Activated naive CD4-positive, alpha-beta T cell treated with anti-CD3 and anti-CD28 coated beads for 36 hours (primary cell): Measurements from ENCODE around the gene HEYL. TPM values are rescaled to one million over a fixed set of nuclear protein-coding genes. Genes with fewer than 3 reads are reported as not detected.
"Not testable (repeated sequence)": the region's sequence is repeated elsewhere in the genome, so short reads cannot be mapped to it uniquely, and the experiment has no call there.

Source experiments
- CTCF ChIA-PET: fragments of 350-600 bp; sonication (Branson Sonifier 250); formaldehyde crosslinking; loops from one replicate; lab custom pipeline; 2021; ENCODE audit warnings: antibody characterized with exemption; lab: Charles Lee
- DNase-seq: peaks from one replicate; pipeline ENCODE4 v3.0.0-alpha.2; 2020
- H3K27ac Mint-ChIP-seq: one replicate; pipeline ENCODE4 v1.8.0; 2021; ENCODE audit warnings: mild to moderate bottlenecking, mixed read lengths
- H3K27me3 Mint-ChIP-seq: one replicate; pipeline ENCODE4 v1.8.0; 2021; ENCODE audit warnings: low read depth, mixed read lengths
- H3K36me3 Mint-ChIP-seq: one replicate; pipeline ENCODE4 v1.8.0; 2021; ENCODE audit warnings: low read depth, mixed read lengths
- H3K4me1 Mint-ChIP-seq: one replicate; pipeline ENCODE4 v1.8.0; 2021; ENCODE audit warnings: low read depth, mixed read lengths
- H3K4me3 Mint-ChIP-seq: one replicate; pipeline ENCODE4 v1.8.0; 2021; ENCODE audit warnings: mild to moderate bottlenecking, moderate library complexity, mixed read lengths
- H3K9me3 Mint-ChIP-seq: one replicate; pipeline ENCODE4 v1.8.0; 2021; ENCODE audit warnings: mixed read lengths
- intact Hi-C: fragments of 100-400 bp; cut with micrococcal nuclease; formaldehyde crosslinking; loops from one replicate; pipeline ENCODE4 v1.15.1; 2023
- total RNA-seq, 2 experiments: library from RNA; stranded (reverse); gene quantifications; one replicate each; pipeline ENCODE4 v1.2.3, GENCODE V29; 2021

Gene HEYL
- total RNA-seq, 2 experiments from 2014 or later, result 0.15 to 0.17 TPM

DNA sequence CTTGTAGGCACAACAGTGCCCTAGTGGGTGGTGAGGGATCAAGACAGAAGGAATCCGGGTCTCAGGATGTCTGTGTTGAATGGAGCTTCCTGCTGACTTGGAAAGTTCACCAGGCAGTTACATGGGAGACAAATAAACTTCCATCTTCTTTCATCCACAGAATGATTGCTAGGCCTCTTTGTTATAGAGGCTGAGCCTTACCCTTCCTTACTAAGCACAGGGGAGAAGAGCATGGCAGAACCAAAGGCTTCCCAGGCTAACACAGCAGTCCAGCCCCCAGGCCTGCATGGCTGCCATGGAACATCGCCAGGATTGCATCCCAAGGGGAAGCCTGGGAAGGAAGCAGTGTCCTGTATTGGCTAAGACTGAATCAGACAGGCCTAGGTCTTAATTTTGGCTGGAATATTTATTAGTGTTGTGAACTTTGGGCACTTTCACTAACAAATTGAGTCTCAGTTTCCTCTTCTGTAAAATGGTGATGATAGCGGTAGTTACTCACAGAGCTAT lies 18.7 kb downstream of the HEYL start:
- Mint-ChIP-seq H3K9me3 (no peaks in the 10 kb centered on the region), H3K27ac (no peak overlapping the region), H3K4me1 (no peaks in the 10 kb centered on the region), H3K4me3 (no peak overlapping the region), H3K27me3 (no peaks in the 10 kb centered on the region), H3K36me3 (no peaks in the 10 kb centered on the region)
- CTCF ChIA-PET, result interaction anchor here (1.5 to 2.2 kb wide), 2 partner anchors 14 to 33 kb away, joined by 4 to 6 read pairs; no protein-coding TSS in a partner anchor
- intact Hi-C loops, result no loop called here
- no peak for DNase-seq

DNA sequence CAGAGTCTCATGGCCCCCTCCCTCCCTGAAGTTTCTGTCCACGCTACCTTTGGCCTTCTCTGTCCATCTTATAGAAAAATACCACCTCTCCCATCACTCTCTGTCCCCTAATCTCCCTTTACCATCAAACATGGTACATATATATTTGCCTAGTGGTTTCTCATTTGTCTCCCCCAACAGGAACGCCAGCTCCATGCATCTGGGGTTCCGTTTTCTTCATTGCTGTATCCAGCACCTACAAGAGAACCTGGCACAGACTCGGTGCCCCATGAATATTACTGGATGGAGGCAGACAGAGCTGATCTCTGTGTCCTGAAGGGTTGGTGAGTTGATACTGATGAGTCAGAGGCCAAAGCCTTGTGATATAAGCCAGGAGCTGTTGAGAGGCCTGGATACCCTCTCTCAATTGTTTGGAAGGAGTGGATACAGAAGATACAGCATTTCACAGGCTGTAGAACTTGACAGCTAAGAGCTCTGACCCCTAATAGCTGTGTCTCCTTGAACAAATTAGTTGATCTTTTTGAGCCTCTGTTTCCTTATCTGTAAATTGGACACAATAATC lies 21.9 kb downstream of the HEYL start:
- no peaks in the 10 kb centered on the region for H3K36me3 Mint-ChIP-seq
- no peaks in the 10 kb centered on the region for H3K4me1 Mint-ChIP-seq
- no peaks in the 10 kb centered on the region for H3K9me3 Mint-ChIP-seq
- no peak for DNase-seq
- H3K4me3 Mint-ChIP-seq, result no peak overlapping the region
- H3K27me3 Mint-ChIP-seq, result no peaks in the 10 kb centered on the region
- intact Hi-C loops, result no loop called here
- H3K27ac Mint-ChIP-seq, result no peak overlapping the region
- CTCF ChIA-PET, result interaction anchor here (1.2 to 1.9 kb wide), 2 partner anchors 9 to 13 kb away, joined by 3 to 7 read pairs; no protein-coding TSS in a partner anchor

DNA sequence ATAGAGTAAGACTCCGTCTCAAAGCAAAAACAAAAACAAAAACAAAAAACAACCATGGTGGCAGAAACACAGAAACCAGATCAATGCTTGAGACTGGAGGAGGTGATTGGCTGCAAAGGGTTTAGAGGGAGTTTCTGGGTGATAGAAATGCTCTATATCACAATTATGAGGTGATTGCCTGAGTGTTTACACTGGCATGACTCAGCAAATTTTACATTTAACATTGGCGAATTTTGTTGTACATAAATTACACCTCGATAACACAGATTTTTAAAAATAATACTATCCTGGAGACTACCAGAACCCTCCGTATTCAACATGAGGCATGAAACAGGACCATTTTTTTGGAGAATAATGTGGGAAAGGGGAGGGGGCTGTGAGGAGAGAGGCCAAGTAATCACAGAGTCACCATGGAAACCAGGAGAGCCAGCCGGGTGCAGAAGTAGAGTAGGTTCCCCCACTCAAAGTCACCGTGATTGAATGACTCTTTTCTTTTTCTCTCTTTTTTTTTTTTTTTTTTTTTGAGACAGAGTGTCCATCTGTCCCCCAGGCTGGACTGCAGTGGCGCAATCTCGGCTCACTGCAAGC lies 24.3 kb downstream of the HEYL start:
- CTCF ChIA-PET, result interaction anchor here (0.5 to 1.2 kb wide), 2 partner anchors 44 to 247 kb away, joined by 3 read pairs; no protein-coding TSS in a partner anchor
- Mint-ChIP-seq H3K27me3 (no peaks in the 10 kb centered on the region), H3K4me3 (no peak overlapping the region), H3K27ac (no peak overlapping the region), H3K4me1 (no peaks in the 10 kb centered on the region), H3K9me3 (no peaks in the 10 kb centered on the region), H3K36me3 (no peaks in the 10 kb centered on the region)
- intact Hi-C loops, result no loop called here
- DNase-seq, result no peak

DNA sequence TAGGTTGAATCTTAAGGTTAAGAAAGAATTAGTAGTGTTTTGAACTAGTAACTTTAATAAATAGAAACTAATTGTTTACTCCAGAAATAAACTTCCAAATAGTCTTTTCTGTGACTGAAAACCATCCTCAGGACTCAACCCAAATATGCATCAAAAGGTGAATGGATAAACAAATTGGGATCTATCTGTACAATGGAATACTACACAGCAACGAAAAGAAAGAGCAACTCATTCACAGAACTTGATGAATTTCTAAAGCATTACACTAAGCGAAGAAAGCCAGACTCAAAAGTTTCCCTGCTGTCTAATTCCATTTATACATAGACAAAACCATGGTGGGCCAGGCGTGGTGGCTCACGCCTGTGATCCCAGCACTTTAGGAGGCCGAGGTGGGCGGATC lies 25.0 kb downstream of the HEYL start:
- peaks cover 2% of the 10 kb centered on the region for H3K4me1 Mint-ChIP-seq
- H3K27ac Mint-ChIP-seq, result no peak overlapping the region
- DNase-seq, result no peak
- H3K9me3 Mint-ChIP-seq, result no peaks in the 10 kb centered on the region
- CTCF ChIA-PET, result interaction anchor here (1.0 to 1.2 kb wide), 2 partner anchors 44 to 287 kb away, joined by 3 read pairs; partner anchors contain the start of gene MYCL
- H3K36me3 Mint-ChIP-seq, result no peaks in the 10 kb centered on the region
- intact Hi-C loops, result no loop called here
- H3K4me3 Mint-ChIP-seq, result no peak overlapping the region
- H3K27me3 Mint-ChIP-seq, result peaks cover under 1% of the 10 kb centered on the region

DNA sequence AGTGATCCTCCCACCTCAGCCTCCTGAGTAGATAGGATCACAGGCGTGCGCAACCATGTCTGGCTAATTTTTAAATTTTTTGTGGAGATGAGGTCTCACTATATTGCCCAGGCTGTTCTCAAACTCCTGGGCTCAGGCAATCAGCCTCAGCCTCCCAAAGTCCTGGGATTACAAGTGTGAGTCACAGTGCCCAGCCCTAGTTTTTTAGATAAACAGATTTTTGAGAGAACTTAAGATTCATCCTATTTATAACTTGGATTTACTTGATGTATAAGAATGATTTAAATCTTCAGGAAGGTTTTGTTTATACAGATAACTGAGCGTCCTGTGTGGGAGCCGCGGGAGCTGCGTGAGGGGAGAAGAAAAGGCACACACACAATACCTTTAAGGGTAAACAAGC lies 26.2 kb downstream of the HEYL start:
- Mint-ChIP-seq H3K4me1 (peaks cover 5% of the 10 kb centered on the region), H3K9me3 (no peaks in the 10 kb centered on the region), H3K27me3 (peaks cover 3% of the 10 kb centered on the region), H3K4me3 (no peak overlapping the region), H3K27ac (no peak overlapping the region), H3K36me3 (no peaks in the 10 kb centered on the region)
- CTCF ChIA-PET, result interaction anchor here (12.9 kb wide), 1 partner anchor 43 kb away, joined by 263 read pairs; no protein-coding TSS in a partner anchor
- no peak for DNase-seq
- intact Hi-C loops, result no loop called here

DNA sequence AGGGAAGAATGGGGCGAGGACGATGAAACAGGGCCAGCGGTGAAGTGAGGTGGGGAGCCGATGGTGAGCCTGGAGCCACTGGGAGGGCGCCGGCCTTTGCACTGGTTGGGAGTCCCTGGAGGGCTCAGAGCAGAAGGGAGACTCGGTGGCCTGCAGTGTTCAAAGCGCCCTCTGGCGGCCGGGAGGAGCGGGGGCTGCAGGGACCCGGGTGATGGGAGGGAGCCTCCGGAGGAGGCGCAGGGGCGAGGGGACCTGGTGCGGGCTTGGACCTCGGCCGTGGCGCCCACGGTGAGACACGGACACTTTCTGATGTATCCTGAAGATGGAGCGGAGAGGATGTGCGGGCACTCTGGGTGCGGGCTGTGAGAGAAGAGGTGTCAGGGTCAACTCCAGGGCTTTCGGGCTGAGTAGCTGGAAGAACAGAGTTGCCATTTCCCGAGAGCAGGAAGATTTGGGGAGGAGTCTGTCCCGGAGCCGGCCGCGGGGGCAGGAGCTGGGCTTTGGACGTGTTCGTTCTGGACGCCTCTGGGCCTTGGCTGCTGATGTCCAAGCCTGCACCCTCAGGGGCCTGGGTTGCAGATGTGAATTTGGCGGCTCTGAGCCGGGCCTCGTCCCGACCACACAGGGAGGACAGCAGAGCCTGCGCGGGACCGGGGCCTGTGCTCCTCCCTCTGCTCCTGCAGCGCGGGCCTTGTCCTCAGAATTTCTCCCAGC lies 29.7 kb downstream of the HEYL start:
- no peaks in the 10 kb centered on the region for H3K36me3 Mint-ChIP-seq
- H3K27ac Mint-ChIP-seq, result no peak overlapping the region
- peaks cover 7% of the 10 kb centered on the region for H3K4me1 Mint-ChIP-seq
- DNase-seq, result peak; percentile 72
- peaks cover 3% of the 10 kb centered on the region for H3K27me3 Mint-ChIP-seq
- H3K9me3 Mint-ChIP-seq, result no peaks in the 10 kb centered on the region
- no peak overlapping the region for H3K4me3 Mint-ChIP-seq
- intact Hi-C loops, result no loop called here
- CTCF ChIA-PET, result interaction anchor here (0.6 to 12.9 kb wide), 8 partner anchors 20 to 512 kb away, joined by 3 to 263 read pairs (median 4); no protein-coding TSS in a partner anchor

DNA sequence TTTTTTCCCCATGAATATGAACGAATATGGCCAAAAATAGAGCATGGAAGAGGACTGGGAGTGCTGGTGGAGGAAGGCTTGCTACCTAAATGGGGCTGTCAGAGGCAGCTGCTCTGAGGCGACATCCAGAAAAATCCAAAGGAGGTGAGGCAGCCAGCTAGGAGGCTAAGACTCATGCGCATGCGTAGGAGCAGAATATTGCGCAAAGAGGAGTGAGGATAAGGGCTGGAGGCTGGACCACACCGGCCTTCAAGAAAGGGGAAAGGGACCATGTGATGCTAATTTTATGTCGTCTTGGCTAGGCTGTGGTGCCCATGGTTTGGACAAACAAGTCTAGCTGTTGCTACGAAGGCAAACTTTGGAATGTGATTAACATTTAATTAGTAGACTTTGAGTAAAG lies 30.5 kb downstream of the HEYL start:
- Mint-ChIP-seq H3K4me1 (peaks cover 7% of the 10 kb centered on the region), H3K36me3 (no peaks in the 10 kb centered on the region), H3K4me3 (no peak overlapping the region), H3K27me3 (peaks cover 6% of the 10 kb centered on the region), H3K27ac (no peak overlapping the region), H3K9me3 (no peaks in the 10 kb centered on the region)
- CTCF ChIA-PET, result interaction anchor here (0.8 to 12.9 kb wide), 11 partner anchors 9 to 191 kb away, joined by 3 to 263 read pairs (median 4); no protein-coding TSS in a partner anchor
- DNase-seq, result no peak
- intact Hi-C loops, result no loop called here

- H3K27me3 Mint-ChIP-seq, H3K27ac Mint-ChIP-seq, intact Hi-C loops, DNase-seq, H3K4me1 Mint-ChIP-seq, H3K9me3 Mint-ChIP-seq, H3K36me3 Mint-ChIP-seq, H3K4me3 Mint-ChIP-seq: not testable (repeated sequence)
- CTCF ChIA-PET, result interaction anchor here (0.8 to 12.9 kb wide), 5 partner anchors 8 to 116 kb away, joined by 3 to 263 read pairs (median 5); no protein-coding TSS in a partner anchor
Measured at GRCh38 chr1:39603677-39604076, 35.8 kb downstream of the HEYL start.

- intact Hi-C loops, H3K9me3 Mint-ChIP-seq, H3K36me3 Mint-ChIP-seq, H3K27ac Mint-ChIP-seq, H3K4me3 Mint-ChIP-seq, DNase-seq, H3K27me3 Mint-ChIP-seq: not testable (repeated sequence)
- CTCF ChIA-PET, result interaction anchor here (1.7 to 12.9 kb wide), 2 partner anchors 34 to 54 kb away, joined by 3 to 263 read pairs; no protein-coding TSS in a partner anchor
- peaks cover 11% of the 10 kb centered on the region for H3K4me1 Mint-ChIP-seq
Measured at GRCh38 chr1:39601667-39602255, 37.7 kb downstream of the HEYL start.

DNA sequence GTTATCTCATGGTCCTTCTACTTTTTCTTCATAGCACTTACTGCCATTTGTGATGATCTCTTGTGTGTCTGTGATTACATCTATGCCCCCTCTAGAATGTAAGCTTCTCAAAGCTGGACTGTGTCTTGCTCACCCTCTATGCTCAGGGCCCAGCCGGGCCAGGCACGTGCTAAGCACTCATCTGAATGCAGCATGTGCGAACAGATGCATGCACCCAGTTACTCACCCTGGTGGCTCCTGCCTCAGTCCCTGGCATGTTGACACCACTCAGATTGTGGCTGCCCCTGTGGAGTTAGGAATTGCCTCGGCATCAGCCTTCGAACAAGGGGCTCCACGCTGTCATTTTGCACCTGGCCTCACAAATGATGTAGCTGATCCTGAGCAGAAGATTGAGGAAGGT lies 43.3 kb downstream of the HEYL start:
- DNase-seq, result no peak
- intact Hi-C loops, result no loop called here
- CTCF ChIA-PET, result no interaction called here
- H3K27ac Mint-ChIP-seq, result no peak overlapping the region
- no peaks in the 10 kb centered on the region for H3K27me3 Mint-ChIP-seq
- H3K4me1 Mint-ChIP-seq, result peaks cover 9% of the 10 kb centered on the region
- no peaks in the 10 kb centered on the region for H3K36me3 Mint-ChIP-seq
- no peaks in the 10 kb centered on the region for H3K9me3 Mint-ChIP-seq
- no peak overlapping the region for H3K4me3 Mint-ChIP-seq

DNA sequence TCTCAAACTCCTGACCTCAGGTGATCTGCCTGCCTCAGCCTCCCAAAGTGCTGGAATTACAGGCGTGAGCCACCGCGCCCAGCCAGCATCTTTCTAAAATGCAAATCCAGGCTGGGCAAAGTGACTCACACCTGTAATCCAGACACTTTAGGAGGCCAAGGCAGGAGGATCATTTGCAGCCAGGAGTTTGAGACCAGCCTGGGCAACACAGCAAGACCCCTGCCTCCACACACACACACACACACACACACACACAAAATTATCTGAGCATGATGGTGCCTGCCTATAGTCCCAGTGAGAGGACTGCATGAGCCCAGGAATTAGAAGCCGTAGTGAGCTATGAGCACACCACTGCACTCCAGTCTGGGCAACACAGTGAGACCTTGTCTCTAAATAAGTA lies 46.1 kb downstream of the HEYL start:
- Mint-ChIP-seq H3K9me3 (no peaks in the 10 kb centered on the region), H3K4me3 (no peak overlapping the region), H3K4me1 (peaks cover 5% of the 10 kb centered on the region), H3K36me3 (no peaks in the 10 kb centered on the region), H3K27ac (no peak overlapping the region), H3K27me3 (no peaks in the 10 kb centered on the region)
- intact Hi-C loops, result no loop called here
- CTCF ChIA-PET, result interaction anchor here (1.0 to 2.2 kb wide), 2 partner anchors 13 to 80 kb away, joined by 3 to 7 read pairs; no protein-coding TSS in a partner anchor
- no peak for DNase-seq

DNA sequence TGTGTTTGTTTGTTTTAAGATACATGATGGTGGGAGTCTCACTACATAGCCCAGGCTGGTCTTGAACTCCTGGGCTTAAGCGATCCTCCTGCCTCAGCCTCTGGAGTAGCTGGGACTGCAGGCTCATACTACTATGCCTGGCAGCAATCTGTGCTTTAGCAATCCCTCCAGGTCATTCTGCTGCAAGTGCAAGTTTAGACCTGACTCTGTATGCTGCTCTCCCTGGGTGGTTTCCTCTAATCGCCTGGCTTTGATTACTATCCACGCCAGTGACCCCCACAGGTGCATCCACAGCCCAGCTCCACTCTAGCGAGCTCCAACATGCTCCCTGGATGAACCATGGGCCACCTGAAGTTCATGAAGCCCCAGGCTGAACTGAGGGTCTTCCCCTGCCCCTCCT lies 47.4 kb downstream of the HEYL start:
- intact Hi-C loops, result no loop called here
- CTCF ChIA-PET, result interaction anchor here (1.5 to 3.4 kb wide), 3 partner anchors 11 to 14 kb away, joined by 5 to 11 read pairs (median 5); no protein-coding TSS in a partner anchor
- Mint-ChIP-seq H3K4me1 (no peaks in the 10 kb centered on the region), H3K27ac (no peak overlapping the region), H3K27me3 (no peaks in the 10 kb centered on the region), H3K9me3 (no peaks in the 10 kb centered on the region), H3K36me3 (no peaks in the 10 kb centered on the region), H3K4me3 (no peak overlapping the region)
- no peak for DNase-seq
